Activated gamma-delta T cell (primary cell): ENCODE data around the gene MYCBPAP.
A peak's percentile ranks its signal among the peaks of the same experiment; 100 is the strongest.

Experiments
- DNase-seq: peaks from one replicate; lab custom pipeline; 2025; lab: John Stamatoyannopoulos, UW
- total RNA-seq, 2 donors: gene quantifications; one replicate each; lab custom pipeline; 2026; lab: John Stamatoyannopoulos, UW

Gene MYCBPAP, protein sequence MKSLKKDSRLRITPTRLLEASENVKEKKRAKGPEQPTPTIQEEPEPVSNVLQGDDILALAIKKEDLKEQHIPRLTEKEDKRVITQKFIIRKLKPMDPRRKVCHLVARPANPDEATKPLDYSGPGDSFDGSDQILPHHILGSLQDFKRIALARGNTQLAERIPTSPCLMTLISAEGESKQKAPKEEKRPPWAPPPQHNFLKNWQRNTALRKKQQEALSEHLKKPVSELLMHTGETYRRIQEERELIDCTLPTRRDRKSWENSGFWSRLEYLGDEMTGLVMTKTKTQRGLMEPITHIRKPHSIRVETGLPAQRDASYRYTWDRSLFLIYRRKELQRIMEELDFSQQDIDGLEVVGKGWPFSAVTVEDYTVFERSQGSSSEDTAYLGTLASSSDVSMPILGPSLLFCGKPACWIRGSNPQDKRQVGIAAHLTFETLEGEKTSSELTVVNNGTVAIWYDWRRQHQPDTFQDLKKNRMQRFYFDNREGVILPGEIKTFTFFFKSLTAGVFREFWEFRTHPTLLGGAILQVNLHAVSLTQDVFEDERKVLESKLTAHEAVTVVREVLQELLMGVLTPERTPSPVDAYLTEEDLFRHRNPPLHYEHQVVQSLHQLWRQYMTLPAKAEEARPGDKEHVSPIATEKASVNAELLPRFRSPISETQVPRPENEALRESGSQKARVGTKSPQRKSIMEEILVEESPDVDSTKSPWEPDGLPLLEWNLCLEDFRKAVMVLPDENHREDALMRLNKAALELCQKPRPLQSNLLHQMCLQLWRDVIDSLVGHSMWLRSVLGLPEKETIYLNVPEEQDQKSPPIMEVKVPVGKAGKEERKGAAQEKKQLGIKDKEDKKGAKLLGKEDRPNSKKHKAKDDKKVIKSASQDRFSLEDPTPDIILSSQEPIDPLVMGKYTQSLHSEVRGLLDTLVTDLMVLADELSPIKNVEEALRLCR
- total RNA-seq: 0.56 to 6.3 reads per million in 2 donors

DNA sequence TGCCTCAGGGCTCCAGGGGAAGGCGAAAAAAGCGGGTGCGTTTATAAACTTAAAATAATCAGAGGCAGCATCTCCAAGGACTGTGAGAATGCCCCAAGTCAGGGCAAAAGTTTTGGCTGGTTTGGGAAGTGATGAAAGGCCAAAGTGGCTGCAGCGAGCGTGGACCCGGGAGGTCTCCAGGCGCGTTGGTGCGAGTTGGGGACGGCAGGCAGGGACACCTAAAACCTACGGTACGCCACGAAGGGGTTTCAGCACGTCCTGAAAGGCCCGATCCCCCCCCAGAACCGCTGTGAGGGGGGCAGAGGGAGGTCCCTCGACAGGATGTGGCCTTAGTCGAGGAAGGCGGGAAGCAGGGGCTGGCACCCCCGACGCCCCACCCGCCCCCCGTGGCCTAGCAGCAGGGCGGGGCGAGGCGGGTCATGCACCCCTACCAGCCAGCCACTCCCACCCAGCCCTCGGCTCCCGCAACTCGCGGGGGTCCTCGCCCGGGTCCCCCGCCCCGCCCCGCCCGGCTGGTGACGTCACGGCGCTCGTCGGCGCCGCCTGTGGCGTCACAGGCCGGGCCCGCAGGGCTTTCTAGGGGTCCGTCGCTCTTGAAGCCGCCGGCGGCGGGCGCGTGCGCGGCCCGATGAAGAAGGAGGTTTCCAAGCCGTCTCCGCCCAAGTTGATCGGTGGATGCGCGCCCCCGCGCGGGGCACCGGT, at the start of gene MYCBPAP:
Gene MYCBPAP, plus strand, starts transcription at position 569 of the 702 bp plus-strand sequence. CDS start 236 bp downstream, outside the sequence.
- peak; percentile 85 for DNase-seq

DNA sequence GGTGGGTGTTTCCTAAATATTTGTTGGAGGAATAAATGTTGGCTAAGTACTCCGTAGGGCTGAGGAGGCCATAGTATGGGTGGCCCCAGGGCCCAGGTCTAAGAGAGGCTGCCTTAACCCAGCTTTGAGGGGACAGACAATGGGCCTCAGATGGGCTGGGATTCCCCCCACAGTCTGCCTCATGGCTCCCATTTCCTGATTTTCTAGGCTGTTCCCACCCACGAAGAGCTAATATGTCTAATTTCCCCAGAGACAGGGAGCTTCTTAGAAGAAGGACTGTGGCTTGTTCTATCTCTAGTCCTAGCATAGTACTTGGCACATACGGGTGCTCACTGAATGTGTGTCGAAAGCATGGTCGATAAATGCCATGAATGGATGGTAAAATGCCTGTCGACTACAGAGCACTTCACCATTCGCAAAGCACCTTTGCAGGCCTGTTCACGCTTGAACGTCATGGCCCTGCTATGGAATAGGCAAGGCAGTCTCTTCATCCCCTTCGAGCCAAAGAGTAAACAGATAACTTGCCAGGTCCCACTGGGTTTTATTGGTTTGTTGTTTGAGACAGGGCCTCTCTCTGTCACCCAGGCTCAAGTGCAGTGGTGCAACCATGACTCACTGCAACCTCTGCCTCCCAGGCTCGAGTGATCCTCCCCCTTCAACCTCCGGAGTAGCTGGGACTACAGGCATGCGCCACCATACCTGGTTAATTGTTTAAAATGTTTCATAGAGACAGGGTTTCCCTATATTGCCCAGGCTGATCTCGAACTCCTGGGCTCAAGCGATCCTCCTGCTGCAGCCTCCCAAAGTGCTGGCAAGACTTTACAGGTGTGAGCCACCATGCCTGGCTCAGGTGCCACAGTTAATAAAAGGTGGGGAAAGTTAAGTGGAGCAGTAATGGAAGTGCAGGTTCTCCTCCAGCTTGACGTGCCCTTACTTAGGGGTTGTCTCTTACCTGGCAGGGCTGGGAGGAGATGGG, 49.2 kb upstream of the MYCBPAP start:
- DNase-seq: no peak

DNA sequence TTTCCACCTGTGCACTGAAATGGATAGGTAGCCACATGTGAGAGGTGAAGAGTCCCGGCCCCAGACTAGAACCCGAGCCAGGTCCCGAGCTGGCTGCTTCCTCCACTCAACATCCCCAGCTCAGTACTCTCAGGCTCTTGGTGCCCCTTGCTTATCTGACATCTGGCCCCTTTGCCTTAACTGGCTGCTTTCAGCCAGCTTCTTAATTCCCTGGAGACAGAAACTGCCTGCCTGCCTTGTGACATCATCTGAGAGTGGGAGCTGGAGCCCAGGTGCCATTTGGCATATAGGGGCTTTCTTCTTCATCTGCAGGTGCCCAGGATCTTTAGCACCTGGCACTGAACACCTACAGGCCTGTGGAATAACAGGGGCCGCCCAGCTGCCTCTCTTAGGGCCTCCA, 48.5 kb upstream of the MYCBPAP start:
- DNase-seq: no peak

DNA sequence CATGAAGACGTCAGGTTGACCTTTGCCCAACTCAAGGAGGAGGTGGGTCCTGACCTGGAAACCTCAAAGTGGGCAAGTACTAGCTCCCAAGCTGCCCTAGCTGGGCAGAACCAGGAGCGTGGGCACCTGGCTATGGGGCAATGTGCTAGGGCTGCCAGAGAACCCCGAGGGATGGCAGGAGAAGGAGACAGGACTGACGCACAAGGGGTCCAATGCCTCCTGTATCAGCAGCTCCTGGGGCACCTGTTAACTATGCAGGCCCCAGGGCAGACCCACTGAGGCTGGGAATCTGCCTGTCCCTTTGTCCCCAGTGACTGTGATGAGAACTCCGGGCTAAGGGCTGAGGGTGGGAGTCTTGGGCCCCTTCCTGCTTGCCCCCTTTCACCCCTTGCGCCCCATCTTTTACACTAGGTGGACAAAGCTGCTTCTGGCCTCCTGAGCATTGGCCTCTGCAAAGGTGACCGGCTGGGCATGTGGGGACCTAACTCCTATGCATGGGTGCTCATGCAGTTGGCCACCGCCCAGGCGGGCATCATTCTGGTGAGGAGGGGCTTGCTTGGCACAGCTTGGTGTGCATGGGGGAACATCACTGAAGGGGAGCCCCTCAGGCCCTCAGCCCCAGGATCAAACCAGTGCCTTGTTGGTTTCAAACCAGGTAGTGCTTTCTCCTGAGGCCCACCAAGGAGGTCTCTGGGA, 47.3 kb upstream of the MYCBPAP start:
- no peak for DNase-seq

DNA sequence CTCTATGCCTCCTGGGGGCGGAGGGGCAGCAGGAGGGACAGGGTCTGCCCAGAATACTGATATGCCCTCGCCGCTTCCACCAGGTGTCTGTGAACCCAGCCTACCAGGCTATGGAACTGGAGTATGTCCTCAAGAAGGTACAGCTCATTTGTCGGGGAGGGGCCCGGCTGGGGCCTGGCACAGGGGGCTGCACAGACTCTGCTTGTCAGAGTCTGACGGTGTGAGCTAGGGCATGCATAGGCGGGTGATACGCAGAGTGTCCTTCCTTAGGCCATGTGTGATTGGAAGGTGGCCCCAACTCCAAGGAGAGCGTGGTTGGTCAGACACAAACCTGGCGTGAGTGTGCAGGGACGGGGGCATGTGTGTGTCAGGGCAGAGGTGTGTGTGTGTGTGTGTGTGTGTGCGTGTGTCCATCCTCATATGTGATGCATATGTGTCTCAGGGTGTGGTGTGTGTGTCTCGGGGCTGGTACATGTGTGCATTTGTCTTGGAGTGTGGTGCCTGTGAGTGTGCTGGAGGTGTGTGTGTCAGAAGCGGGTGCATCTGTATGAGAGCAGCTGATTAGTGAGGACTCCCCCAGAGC, 46.6 kb upstream of the MYCBPAP start:
- DNase-seq: no peak

DNA sequence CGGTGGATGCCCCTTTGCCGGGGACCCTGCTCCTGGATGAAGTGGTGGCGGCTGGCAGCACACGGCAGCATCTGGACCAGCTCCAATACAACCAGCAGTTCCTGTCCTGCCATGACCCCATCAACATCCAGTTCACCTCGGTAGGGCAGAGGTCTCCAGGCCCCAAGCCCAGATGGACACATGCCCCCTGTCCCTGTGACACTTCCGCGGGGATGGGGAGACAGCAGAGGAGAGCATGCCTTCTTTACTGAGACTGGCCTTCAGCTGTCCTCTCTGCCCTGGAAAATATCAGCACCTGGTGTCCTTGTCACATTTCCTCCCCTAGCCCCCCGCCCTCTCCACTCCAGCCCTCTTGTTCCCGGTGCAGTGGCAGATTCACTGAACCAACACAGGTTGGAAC, 45.8 kb upstream of the MYCBPAP start:
- no peak for DNase-seq

DNA sequence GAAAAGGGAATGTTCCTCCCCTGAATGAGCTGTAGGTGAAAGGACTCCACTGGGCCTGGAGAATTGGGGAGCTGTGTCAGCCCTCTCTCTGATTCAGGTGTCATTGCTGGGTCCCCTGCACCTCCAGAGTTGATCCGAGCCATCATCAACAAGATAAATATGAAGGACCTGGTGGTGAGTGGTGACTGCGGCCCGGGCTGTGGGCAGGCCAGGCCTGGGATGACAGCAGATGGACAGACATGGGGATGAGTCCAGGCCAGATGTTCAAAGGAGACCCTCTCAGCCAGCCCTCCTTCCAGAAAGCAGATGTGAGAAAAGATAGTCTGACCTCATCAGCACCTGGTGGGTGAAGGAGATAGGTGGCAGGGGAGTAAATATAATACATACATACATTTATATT, 44.1 kb upstream of the MYCBPAP start:
- DNase-seq: no peak

DNA sequence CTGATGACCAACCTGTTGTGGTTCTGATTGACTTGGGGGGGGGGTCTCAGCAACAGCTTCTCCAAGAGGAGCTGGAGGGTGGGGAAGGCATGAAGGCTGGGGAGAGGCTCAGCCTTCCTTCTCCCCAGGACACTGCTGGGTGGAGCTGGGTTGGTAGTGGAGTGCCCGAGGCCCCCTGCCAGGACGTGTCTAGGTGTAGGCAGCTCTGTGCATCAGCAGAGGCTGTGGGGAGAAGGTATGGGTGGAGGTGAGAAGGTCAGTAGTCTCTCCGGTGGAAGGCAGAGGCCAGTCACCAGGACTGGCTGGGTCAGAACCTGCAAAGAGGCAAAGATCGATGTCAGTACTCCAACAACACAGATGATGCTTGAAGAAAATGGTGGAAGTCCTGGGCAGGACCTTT, 43.5 kb upstream of the MYCBPAP start:
- no peak for DNase-seq

DNA sequence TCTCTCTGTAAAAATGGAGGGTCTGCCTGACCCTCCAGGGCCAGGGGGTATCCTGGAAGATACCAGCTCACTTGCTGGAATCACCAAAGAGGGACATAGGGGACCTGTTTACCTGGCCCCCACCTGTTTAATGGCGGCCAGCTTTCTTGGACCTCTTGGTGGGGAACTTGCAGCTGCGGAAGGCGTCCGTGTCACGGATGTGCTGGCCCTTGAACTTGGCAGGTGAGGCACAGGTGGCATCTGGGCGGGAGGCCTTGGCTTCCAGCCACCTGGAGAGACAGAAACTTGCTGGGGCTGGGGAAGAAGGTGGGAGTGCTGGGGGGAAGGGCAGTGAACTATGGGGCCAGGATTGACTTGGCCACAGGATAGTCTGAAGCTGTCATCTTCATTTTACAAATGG, 43.1 kb upstream of the MYCBPAP start:
- no peak for DNase-seq

DNA sequence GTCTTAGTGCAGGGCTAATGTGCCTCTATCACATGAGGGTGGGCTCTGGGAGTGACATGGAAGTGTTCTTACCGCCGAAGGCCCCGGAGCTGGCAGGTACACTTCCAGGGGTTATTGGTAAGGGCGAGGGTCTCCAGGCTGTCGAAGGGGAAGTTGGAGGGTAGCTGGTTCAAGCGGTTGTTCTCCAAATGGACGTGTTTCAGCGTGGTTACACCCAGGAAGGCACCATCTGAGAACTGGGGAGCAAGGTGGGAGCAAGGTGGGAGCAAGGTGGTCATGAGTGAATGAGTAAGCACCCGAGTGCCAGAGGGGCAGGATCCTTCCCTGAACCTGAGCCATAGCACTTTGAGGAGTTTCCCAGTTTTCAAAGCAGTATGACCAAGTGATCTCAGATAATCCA, 42.6 kb upstream of the MYCBPAP start:
- DNase-seq: no peak

DNA sequence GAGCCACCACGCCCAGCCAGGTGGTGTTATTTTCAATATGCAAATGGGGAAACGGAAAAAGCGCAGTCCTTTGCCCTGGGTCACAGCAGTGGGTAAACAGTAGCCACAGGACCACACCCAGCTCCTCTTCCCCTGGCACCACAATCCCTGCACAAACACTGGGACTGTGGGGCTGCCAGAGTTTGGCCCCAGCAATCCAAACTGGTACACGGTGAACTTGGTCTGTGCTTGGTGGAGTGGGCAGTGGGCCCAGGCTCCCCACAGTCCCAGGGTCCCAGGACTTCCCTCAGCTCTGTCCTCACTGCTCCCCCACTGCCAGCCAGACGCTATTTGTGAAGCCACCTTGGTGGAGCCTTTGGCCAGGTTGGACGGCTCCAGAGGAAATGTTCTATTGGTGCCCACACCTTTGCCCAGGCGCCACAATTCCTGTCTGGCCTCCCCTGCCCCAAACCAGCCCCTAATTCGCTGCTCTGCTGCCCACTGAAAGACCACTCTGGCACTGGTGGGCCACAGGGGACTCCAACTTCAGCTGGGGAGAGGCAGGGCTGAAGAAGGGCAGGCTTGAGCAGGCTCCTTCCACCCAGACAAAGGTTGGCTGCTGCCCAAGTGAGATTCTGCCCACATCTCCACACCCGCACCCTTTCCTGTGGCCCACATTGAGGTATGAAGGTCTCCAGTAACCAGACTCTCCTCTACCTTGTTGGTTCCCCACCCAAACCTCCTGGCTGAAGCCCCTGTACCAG, 41.7 kb upstream of the MYCBPAP start:
- no peak for DNase-seq

DNA sequence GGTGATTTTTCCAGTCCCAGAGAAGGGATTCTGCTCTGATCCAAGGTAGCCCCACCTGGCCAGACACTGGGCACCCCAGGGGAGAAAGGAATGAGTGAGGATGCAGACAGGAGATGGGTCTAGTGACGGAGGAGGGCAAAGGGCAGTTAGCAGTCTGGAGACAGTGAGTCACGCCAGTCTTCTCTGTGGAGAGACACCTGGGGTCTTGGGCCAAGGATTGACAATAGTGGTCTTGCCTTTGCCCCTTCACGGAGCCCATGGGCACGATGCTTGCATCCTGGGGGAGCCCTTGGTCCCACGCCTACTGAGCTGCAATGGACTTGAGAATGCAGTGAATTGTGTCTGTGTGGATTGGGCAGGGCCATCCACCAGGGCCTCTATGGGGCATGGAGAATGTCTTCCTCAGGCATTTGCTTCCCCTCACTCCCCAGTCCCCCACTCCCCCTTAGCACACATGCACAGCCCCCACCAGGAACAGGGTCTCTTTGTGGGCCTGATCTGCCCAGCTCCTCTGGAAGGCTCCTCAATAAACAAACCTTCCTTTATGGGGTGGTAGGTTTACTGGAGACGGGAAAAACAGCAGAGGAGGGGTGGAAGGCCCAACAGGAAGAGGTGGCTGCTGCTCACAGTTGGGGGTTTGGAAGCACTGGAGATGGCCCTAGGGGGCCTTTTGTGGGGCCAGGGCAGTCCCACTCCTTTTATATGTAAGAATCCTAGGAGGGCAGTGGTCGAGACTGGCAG, 41.0 kb upstream of the MYCBPAP start:
- no peak for DNase-seq

DNA sequence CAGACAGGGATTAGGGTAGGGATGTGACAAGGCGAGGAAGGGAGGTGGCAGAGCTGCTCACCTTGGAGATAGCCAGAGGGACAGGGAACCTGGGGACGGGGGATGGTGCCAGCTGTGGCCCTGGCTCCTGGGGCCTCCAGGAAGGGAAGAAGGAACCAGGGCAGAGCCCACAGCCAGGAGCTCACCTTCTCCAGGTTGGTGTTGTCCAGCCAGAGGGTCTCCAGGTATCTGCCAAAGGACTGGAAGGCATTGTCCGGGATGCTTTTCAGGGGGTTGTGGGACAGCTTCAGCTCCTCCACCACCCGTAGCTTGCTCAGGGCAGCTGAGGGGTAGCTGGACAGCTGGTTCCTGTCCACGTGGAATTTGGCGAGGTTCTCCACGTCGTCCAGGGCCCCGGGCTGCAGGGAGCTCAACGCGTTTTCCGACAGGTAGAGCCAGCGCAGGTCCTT, 40.4 kb upstream of the MYCBPAP start:
- DNase-seq: no peak

DNA sequence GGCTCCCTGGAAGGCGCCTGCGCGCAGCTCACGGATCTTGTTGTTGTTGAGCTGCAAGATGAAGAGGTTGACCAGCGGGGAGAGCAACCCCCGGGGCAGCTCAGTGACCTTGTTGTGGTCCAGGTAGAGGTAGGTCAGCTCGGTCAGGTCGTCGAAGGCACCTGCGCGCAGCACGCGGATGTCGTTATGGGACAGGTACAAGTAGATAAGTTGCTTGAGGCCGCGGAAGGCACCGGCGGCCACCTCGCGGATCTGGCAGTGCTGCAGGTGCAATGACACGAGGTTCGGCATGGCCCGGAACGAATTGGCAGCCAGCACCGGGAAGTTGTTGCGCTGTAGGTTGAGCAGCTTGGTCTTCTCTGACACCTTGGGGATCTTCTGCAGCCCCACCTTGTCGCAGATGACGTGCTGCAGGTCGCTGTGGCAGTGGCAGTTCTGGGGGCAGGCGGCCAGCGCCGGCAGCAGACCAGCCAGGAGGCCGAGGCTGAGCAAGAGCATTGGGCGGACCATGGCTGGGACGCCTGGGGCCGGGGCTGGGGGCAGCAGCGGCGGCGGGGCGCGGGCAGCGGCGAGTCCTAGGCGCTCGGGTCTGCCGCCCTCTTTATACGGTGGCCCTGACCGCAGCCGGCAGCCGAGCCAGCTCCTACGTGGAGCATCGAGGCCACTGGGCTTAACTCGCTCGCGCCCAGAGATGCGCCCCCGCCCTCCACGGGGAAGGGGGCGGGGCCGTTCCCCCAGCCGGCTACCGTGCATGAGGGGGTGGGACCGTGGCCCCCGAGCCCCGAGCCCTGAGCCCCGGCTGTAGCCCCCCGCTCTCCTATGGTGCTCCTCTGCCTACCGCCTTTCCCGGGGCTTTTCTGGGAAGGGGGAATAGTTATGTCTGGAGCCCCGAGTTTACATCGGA, 39.7 kb upstream of the MYCBPAP start, which contains the start of gene CHAD:
Gene CHAD, minus strand, starts transcription at position 577 of the 904 bp plus-strand sequence. Its CDS starts 67 bp downstream, at position 510.
- no peak for DNase-seq

DNA sequence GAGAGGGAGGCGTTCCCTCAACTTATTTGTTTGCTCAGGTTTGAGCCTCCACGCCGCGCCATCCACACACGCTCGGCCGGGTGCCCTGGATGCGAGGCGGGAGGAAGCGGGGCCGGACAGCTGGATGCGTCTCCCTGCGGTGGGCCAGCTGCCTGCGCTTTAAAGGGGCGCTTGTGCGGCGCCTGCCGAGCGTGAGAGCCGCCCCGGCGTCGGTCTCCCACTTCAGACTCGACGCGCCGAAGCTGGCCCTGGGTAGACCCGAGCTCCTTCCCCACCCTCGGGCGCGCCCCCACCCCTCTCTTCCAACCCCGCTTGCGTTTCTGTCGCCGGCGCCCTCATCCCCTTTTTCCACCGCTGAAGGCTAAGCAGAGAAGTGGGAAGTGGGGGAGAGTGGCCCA, 39.0 kb upstream of the MYCBPAP start:
- no peak for DNase-seq

DNA sequence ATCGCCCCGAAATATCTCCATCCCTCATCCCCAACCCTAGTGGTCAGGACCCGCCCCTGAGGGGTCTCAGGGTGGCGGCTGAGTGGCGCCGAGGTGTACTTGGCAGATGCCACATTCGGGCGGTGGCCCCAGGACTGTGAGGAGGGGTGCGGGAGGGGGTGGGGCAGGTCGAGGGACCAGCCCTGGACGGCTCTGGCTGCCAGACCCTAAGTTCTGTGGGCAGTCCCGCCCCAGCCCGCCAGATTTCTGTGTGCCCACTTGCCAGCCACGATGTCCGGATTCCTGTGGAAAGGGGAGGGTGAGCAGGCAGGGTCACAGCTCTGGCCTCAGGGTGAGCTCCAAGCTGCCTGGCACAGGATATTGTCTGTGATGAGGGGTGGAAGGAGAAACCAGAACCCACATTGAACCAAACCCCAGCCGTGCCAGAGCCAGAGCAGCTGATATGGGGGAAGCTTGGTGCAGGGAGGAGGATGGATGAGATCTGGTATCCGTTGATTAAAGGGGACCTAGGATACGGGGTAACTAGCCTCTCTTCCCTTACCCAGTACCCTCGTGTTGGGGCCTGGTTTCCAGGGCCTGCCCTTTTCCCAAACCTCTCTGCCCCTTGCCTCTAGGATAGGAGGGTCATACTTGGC, 38.5 kb upstream of the MYCBPAP start:
- no peak for DNase-seq

DNA sequence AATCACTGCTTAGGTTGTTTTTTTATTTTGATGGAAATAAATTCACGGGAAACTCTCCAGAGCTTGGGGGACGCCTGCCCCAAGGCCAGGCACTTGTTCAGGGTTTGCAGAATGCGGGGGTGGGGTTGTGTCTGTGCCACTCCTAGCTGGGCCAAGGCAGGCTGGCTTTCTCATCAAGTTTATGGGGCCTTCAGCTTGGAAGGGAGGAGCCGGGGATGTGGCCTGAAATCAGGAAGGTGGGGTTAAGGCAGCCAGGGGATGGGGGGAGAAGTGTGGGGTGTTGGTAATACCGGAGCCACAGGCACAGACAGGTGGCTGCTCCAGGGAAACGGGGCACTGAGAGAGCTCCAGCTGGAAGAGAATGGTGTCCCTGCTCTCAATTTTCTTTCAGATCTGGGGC, 37.8 kb upstream of the MYCBPAP start:
- DNase-seq: no peak
